Psoas muscle (tissue), 8 donors: Measurements from ENCODE around the gene CEP20. TPM values are rescaled to one million over a fixed set of nuclear protein-coding genes. Genes with fewer than 3 reads are reported as not detected.
"Not testable (repeated sequence)": the region's sequence is repeated elsewhere in the genome, so short reads cannot be mapped to it uniquely, and the experiment has no call there.

ENCODE experiments used
- ATAC-seq, 4 donors: fragments of 200-7000 bp; cut with Tn5 transposase; one replicate each; pipeline ENCODE4 v1.9.1; 2020; ENCODE audit warnings: moderate library complexity in 3 of 4, mild to moderate bottlenecking in 2 of 4
- DNase-seq, 2 donors: peaks; one replicate each; pipeline ENCODE4 v3.0.0-alpha.2; 2020
- H3K27ac ChIP-seq: fragments of 200-600 bp; one replicate; pipeline ENCODE4 v1.8.0; 2022
- H3K27me3 ChIP-seq, 3 donors: fragments of 200-600 bp in 1 of 3; one replicate each; pipeline versions ENCODE4 v1.6.1 to v1.8.0; 2013 to 2022; ENCODE audit warnings: low read length in 2 of 3, mild to moderate bottlenecking in 2 of 3, moderate library complexity in 1 of 3; ENCODE audit not compliant: insufficient read depth in 3 of 3
- H3K36me3 ChIP-seq, 2 donors: fragments of 200-600 bp in 1 of 2; one replicate each; pipeline versions ENCODE4 v1.6.1 to v1.8.0; 2013 to 2022; ENCODE audit warnings: low read depth in 1 of 2, mild to moderate bottlenecking in 1 of 2, moderate library complexity in 1 of 2; ENCODE audit not compliant: insufficient read depth in 1 of 2
- H3K4me1 ChIP-seq: fragments of 200-600 bp; one replicate; pipeline ENCODE4 v1.8.0; 2022
- H3K4me3 ChIP-seq: fragments of 200-600 bp; one replicate; pipeline ENCODE4 v1.8.0; 2022; ENCODE audit warnings: mild to moderate bottlenecking
- H3K9me3 ChIP-seq: fragments of 200-600 bp; one replicate; pipeline ENCODE4 v1.8.0; 2022
- CTCF ChIP-seq: fragments of 200-600 bp; IDR thresholded peaks from one replicate; pipeline ENCODE4 v1.8.0; 2022; ENCODE audit warnings: antibody characterized with exemption
- WGBS, 3 donors: extraction: QIAGEN DNeasy Blood & Tissue Kit; methylation state at CpG; one replicate each; pipeline versions ENCODE4 v1.1.6 to v1.1.7; 2013; 5-methylcytosine and 5-hydroxymethylcytosine counted together
- intact Hi-C, 2 donors: fragments of 100-400 bp; cut with DNase I; formaldehyde crosslinking; loops; one replicate each; pipeline versions ENCODE4 v1.11.0 to v1.14.2; 2022
- polyA plus RNA-seq, 3 donors: library from polyadenylated mRNA; stranded (reverse); fragments of 200-250 nt; gene quantifications; one replicate each; pipeline ENCODE4 v1.2.3, GENCODE V29; 2013
- total RNA-seq, 4 donors: library from RNA; stranded (reverse); fragmentation: NEBNext Ultra II Directional in 2 of 4; extraction: Animal tissue kit (Norgen Biotek cat#: 25700) in 2 of 4; gene quantifications; one replicate each; pipeline versions ENCODE4 v1.2.1 to v1.2.4, GENCODE V29; 2021 to 2023
- donor health status: healthy with polysubstance abuse.
- donor health status: DM: no; HTN: no; CAD: no; lungs with moderate emphysema.
- donor health status: Bipolar disorder and iron deficiency.
- donor health status: healthy.
- donor health status: DM: yes; HTN: yes; CAD: no.
- donor health status: DM: no; HTN: no; CAD: no.
- donor health status: DM: no; HTN: no; CAD: no.
- donor health status: DM: yes; HTN: yes; CAD: no.

CEP20 gene
- total and polyA plus RNA-seq, 7 donors = 33.0 to 98.9 (median 49.6) TPM

GRCh38 chr16:15854061-15854460 is 34.3 kb downstream of the CEP20 start:
- intact Hi-C loops = no loop called here
- DNase-seq (no peak), ATAC-seq (no peak)
- Histone ChIP-seq H3K4me3 (peak overlapping the region; percentile 39), H3K9me3 (no peaks in the 10 kb centered on the region), H3K27ac (no peak overlapping the region), H3K27me3 (peaks cover 0 to 13% (median 4%) of the 10 kb centered on the region in 3 donors), H3K4me1 (peaks cover 15% of the 10 kb centered on the region), H3K36me3 (no peaks in the 10 kb centered on the region)
- no peak for TF ChIP-seq CTCF
- 55 to 63% (median 62%) methylated on average over 3 of the region's 3 CpGs for WGBS, 3 donors

DNA sequence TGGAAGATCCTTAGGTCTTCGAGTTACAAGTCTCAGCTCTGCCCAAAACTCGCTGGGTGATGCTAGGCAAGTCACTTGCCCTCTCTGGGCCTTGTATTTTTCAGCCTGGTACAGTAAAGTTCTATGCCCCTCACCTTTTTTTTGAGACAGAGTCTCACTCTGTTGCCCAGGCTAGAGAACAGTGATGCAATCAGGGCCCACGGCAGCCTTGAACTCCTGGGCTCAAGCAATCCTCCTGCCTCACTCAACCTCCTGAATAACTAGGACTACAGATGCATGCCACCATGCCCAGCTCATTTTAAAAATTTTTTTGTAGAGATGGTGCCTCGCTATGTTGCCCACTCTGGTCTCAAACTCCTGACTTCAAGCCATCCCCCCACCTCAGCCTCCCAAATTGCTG is 35.4 kb downstream of the CEP20 start:
- no peaks in the 10 kb centered on the region for H3K36me3 ChIP-seq
- H3K27ac ChIP-seq = no peak overlapping the region
- peaks cover 15% of the 10 kb centered on the region for H3K4me1 ChIP-seq
- no peak overlapping the region for H3K4me3 ChIP-seq
- H3K9me3 ChIP-seq = no peaks in the 10 kb centered on the region
- TF ChIP-seq CTCF = no peak
- 76 to 81% (median 77%) methylated on average over 4 of the region's 4 CpGs for WGBS, 3 donors
- ATAC-seq (no peak), DNase-seq (no peak)
- intact Hi-C loops = no loop called here
- H3K27me3 ChIP-seq = peaks cover 0 to 13% (median 4%) of the 10 kb centered on the region in 3 donors

DNA sequence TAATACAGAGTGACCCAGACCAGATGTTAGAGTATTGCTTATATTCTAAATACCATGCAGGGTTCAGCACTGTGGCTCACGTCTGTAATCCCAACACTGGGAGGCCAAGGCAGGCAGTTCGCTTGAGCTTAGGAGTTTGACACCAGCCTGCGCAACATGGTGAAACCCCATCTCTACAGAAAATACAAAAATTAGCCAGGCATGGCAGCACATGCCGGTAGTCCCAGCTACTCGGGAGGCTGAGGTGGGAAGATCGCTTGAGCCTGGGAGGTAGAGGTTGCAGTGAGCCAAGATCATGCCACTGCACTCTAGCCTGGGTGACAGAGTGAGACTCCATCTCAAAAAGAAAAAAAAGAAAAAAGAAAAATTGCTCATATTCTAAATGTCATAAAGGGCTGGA is 37.8 kb downstream of the CEP20 start:
- WGBS, 3 donors = 84 to 93% (median 89%) methylated on average over 6 of the region's 6 CpGs
- DNase-seq, H3K4me3 ChIP-seq, ATAC-seq, H3K36me3 ChIP-seq, H3K27ac ChIP-seq, H3K27me3 ChIP-seq, H3K4me1 ChIP-seq, intact Hi-C loops, H3K9me3 ChIP-seq: not testable (repeated sequence)

DNA sequence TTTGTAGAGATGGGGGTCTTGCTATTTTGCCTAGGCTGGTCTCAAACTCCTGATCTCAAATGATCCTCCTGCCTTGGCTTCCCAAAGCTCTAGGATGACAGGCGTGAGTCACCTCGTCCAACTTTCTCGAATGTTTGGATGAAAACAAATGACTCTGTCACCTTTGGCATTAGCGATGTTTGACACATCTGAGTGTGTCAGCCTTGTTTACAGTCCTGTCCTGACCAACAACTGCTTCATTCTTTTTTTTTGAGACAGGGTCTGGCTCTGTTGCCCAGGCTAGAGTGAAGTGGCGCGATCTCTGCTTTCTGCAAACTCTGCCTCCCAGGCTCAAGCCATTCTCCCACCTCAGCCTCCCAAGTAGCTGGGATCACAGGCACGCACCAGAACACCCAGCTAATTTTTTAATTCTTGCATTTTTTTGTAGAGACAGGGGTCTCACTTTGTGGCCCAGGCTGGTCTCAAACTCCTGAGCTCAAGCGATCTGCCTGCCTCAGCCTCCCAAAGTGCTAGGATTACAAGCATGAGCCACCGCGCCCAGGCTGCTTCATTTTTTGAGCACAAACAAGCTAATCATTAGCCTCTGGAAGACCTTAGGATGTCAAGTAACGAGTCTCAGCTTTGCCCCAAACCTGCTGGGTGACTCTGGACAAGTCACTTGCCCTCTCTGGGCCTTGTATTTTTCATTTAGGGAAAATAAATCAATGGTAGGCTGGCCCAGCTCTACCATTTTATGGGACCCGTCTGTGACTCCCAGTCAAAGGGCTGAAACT is 39.0 kb downstream of the CEP20 start:
- WGBS, 3 donors = 78 to 87% (median 82%) methylated on average over 12 of the region's 12 CpGs
- DNase-seq (no peak), ATAC-seq (no peak)
- H3K4me1 ChIP-seq = no peaks in the 10 kb centered on the region
- TF ChIP-seq CTCF = no peak
- no peak overlapping the region for H3K27ac ChIP-seq
- H3K27me3 ChIP-seq = no peaks in the 10 kb centered on the region
- no peaks in the 10 kb centered on the region for H3K9me3 ChIP-seq
- H3K4me3 ChIP-seq = no peak overlapping the region
- intact Hi-C loops = loop anchor here in 1 of 2 donors (10.0 kb wide), 1 partner anchor 75 kb away; no protein-coding TSS in a partner anchor
- H3K36me3 ChIP-seq = no peaks in the 10 kb centered on the region

DNA sequence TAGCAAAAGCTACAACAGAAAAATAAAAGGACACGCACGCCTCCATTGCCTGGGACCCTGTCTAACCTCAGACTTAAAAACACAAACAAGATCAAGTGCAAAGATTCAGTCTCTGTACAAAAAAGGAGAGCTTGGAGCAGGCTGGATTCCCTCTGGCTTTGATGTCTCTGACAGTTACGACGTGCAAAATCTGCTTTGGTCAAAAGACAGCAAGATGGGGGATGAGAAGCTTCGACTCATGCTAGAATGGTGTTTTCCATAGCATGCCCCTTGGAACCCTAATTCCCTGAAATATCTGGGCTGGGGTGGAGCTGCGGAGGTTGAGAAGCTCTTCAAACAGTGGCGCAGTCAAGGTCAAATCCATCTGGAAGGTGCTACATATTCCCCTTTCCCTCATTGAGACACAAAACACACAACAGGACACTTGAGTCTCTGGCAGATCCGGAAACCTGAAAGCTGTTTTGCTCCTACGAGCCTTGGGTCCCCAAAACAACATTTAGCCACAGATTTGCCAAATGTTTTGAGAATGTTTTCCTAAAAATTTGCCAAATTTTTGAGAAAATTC is 40.7 kb downstream of the CEP20 start:
- intact Hi-C loops = loop anchor here in 1 of 2 donors (10.0 kb wide), 1 partner anchor 77 kb away; no protein-coding TSS in a partner anchor
- Histone ChIP-seq H3K4me3 (no peak overlapping the region), H3K27me3 (no peaks in the 10 kb centered on the region), H3K27ac (no peak overlapping the region), H3K4me1 (no peaks in the 10 kb centered on the region), H3K9me3 (no peaks in the 10 kb centered on the region), H3K36me3 (no peaks in the 10 kb centered on the region)
- ATAC-seq (no peak), DNase-seq (no peak)
- TF ChIP-seq CTCF = no peak
- 55 to 62% (median 61%) methylated on average over 9 of the region's 9 CpGs for WGBS, 3 donors
